Measurements from ENCODE around the gene DOCK4.

Gene DOCK4

DNA sequence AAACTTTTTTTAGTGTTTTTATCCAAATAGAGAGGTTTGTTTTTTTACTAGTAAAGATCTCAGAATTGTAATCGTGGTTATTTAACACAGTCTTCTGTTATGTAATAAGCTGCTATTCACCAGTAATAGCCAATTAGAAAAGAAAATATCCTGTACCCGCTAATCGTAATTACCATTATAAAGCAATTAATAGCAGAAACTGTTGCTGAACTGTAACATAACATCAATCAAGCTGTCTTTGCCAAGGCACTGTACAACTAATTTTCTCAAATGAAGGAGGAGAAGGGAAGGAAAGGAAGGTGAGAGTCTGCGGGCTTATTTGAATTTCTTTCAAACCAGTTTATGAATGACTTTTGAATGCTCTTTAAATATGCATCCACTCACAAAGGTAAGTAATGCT is 9.6 kb upstream of the DOCK4 start:
- TF ChIP-seq POLR2AphosphoS5 (IDR thresholded peaks at IDR 0.05; ENCODE audit: low read depth): no peak
- TF ChIP-seq, protein P1, sequence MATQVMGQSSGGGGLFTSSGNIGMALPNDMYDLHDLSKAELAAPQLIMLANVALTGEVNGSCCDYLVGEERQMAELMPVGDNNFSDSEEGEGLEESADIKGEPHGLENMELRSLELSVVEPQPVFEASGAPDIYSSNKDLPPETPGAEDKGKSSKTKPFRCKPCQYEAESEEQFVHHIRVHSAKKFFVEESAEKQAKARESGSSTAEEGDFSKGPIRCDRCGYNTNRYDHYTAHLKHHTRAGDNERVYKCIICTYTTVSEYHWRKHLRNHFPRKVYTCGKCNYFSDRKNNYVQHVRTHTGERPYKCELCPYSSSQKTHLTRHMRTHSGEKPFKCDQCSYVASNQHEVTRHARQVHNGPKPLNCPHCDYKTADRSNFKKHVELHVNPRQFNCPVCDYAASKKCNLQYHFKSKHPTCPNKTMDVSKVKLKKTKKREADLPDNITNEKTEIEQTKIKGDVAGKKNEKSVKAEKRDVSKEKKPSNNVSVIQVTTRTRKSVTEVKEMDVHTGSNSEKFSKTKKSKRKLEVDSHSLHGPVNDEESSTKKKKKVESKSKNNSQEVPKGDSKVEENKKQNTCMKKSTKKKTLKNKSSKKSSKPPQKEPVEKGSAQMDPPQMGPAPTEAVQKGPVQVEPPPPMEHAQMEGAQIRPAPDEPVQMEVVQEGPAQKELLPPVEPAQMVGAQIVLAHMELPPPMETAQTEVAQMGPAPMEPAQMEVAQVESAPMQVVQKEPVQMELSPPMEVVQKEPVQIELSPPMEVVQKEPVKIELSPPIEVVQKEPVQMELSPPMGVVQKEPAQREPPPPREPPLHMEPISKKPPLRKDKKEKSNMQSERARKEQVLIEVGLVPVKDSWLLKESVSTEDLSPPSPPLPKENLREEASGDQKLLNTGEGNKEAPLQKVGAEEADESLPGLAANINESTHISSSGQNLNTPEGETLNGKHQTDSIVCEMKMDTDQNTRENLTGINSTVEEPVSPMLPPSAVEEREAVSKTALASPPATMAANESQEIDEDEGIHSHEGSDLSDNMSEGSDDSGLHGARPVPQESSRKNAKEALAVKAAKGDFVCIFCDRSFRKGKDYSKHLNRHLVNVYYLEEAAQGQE (IDR thresholded peaks at IDR 0.05; ENCODE audit: insufficient replicate concordance, low read depth): no peak
- TF ChIP-seq, protein P2, sequence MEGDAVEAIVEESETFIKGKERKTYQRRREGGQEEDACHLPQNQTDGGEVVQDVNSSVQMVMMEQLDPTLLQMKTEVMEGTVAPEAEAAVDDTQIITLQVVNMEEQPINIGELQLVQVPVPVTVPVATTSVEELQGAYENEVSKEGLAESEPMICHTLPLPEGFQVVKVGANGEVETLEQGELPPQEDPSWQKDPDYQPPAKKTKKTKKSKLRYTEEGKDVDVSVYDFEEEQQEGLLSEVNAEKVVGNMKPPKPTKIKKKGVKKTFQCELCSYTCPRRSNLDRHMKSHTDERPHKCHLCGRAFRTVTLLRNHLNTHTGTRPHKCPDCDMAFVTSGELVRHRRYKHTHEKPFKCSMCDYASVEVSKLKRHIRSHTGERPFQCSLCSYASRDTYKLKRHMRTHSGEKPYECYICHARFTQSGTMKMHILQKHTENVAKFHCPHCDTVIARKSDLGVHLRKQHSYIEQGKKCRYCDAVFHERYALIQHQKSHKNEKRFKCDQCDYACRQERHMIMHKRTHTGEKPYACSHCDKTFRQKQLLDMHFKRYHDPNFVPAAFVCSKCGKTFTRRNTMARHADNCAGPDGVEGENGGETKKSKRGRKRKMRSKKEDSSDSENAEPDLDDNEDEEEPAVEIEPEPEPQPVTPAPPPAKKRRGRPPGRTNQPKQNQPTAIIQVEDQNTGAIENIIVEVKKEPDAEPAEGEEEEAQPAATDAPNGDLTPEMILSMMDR (IDR thresholded peaks at IDR 0.05; ENCODE audit: insufficient read depth, low read length): no peak
- no peak for TF ChIP-seq GABPA (IDR thresholded peaks at IDR 0.05; ENCODE audit: low read depth)
- TF ChIP-seq SPI1 (IDR thresholded peaks at IDR 0.05; ENCODE audit: borderline replicate concordance, low read depth): no peak
- no peaks in the 10 kb centered on the region for H3K27me3 ChIP-seq (ENCODE audit: insufficient read depth, poor library complexity, severe bottlenecking)
- DNase-seq (ENCODE audit: low read depth in 1 of 2, low spot score in 1 of 2): no peak
- H3K27ac ChIP-seq (replicated peaks): no peak overlapping the region
- H3K4me3 ChIP-seq (replicated peaks; ENCODE audit: insufficient read depth, low read length): no peak overlapping the region

DNA sequence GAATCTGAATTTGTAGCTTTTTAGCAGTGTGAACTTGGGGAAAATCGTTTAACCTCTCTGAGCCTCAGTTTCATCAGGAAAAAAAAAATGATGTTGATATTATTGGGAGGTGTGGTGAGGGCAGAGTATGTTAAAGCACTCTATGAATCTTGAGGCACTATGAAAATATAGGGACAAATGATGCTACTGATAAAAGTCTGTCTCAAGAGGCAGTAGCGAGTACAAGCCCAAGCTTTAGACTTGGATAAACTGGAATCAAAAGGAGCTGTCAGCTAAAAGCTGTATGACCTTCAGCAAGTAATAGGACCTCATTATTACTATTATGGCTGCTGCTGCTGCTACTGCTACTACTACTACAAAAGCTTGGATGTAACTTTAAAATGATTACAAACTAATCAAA is 8.7 kb upstream of the DOCK4 start:
- TF ChIP-seq SPI1 (IDR thresholded peaks at IDR 0.05; ENCODE audit: borderline replicate concordance, low read depth): no peak
- TF ChIP-seq GABPA (IDR thresholded peaks at IDR 0.05; ENCODE audit: low read depth): no peak
- TF ChIP-seq, protein P2 (IDR thresholded peaks at IDR 0.05; ENCODE audit: insufficient read depth, low read length): no peak
- TF ChIP-seq, protein P1 (IDR thresholded peaks at IDR 0.05; ENCODE audit: insufficient replicate concordance, low read depth): no peak
- no peaks in the 10 kb centered on the region for H3K27me3 ChIP-seq (ENCODE audit: insufficient read depth, poor library complexity, severe bottlenecking)
- H3K4me3 ChIP-seq (replicated peaks; ENCODE audit: insufficient read depth, low read length): no peak overlapping the region
- H3K27ac ChIP-seq (replicated peaks): no peak overlapping the region
- no peak for DNase-seq (ENCODE audit: low read depth in 1 of 2, low spot score in 1 of 2)

DNA sequence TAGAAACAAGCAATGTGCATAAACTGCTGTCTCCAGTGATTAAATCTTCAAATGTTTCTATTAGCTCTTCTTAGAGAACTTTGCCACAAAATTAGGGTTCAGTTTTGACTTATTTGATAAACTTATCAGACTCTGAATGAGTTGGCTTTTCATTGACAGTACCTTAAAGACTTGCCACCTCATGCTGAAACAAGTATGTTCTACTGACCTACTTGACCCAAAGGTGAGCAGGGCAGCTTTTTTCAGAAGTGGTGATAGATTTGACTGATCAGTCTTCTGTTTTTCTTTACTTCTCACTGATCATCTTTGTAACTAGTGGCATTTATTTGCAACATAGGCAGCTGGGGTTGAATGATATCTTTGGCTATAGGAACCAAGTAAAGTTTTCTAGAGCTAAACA is 8.1 kb upstream of the DOCK4 start:
- TF ChIP-seq, protein P1 (IDR thresholded peaks at IDR 0.05; ENCODE audit: insufficient replicate concordance, low read depth): no peak
- TF ChIP-seq GABPA (IDR thresholded peaks at IDR 0.05; ENCODE audit: low read depth) (no peak), SPI1 (IDR thresholded peaks at IDR 0.05; ENCODE audit: borderline replicate concordance, low read depth) (no peak), POLR2AphosphoS5 (IDR thresholded peaks at IDR 0.05; ENCODE audit: low read depth) (no peak)
- TF ChIP-seq, protein P2 (IDR thresholded peaks at IDR 0.05; ENCODE audit: insufficient read depth, low read length): no peak
- Histone ChIP-seq H3K27ac (replicated peaks) (no peak overlapping the region), H3K4me3 (replicated peaks; ENCODE audit: insufficient read depth, low read length) (no peak overlapping the region), H3K27me3 (ENCODE audit: insufficient read depth, poor library complexity, severe bottlenecking) (no peaks in the 10 kb centered on the region)
- DNase-seq (ENCODE audit: low read depth in 1 of 2, low spot score in 1 of 2): no peak
